Panc1 (cell line): Measurements from ENCODE around the gene ACTA2. TPM values are rescaled to one million over a fixed set of nuclear protein-coding genes. Genes with fewer than 3 reads are reported as not detected.

Source experiments
- ATAC-seq: fragments of 200-7000 bp; cut with Tn5 transposase; 2 replicates; pipeline ENCODE4 v1.9.1; 2020; ENCODE audit warnings: mild to moderate bottlenecking, moderate library complexity
- BruUV-seq: library from RNA; stranded (reverse); fragments of 400-500 nt; replicated peaks from 2 replicates; lab custom pipeline; 2021; lab: Mats Ljungman, UMichigan
- CTCF ChIA-PET: fragments of 300-600 bp; sonication (Branson Sonifier 250); formaldehyde crosslinking; loops from one replicate; lab custom pipeline; 2022; ENCODE audit warnings: antibody characterized with exemption; lab: Charles Lee
- POLR2A ChIA-PET: fragments of 300-600 bp; sonication (Branson Sonifier 250); formaldehyde crosslinking; loops from one replicate; lab custom pipeline; 2022; ENCODE audit warnings: antibody characterized with exemption; lab: Charles Lee
- DNase-seq: peaks from one replicate; pipeline ENCODE4 v3.0.0-alpha.2; 2010; ENCODE audit warnings: low read depth, low spot score
- H3K27ac ChIP-seq: 2 replicates; pipeline ENCODE4 v1.5.1; 2011; ENCODE audit warnings: mild to moderate bottlenecking, low read length, inconsistent platforms
- H3K27me3 ChIP-seq: fragments of 200-500 bp; sonication (Bioruptor generic); 2 replicates; pipeline ENCODE4 v1.6.0; 2014; ENCODE audit warnings: low read length, inconsistent platforms; ENCODE audit not compliant: control insufficient read depth, insufficient read depth
- H3K36me3 ChIP-seq: fragments of 200-500 bp; sonication (Bioruptor generic); 2 replicates; pipeline ENCODE4 v1.5.1; 2014; ENCODE audit warnings: inconsistent platforms, mild to moderate bottlenecking, low read length, moderate library complexity; ENCODE audit not compliant: control insufficient read depth, insufficient read depth
- H3K4me1 ChIP-seq: 2 replicates; pipeline ENCODE4 v1.5.1; 2011; ENCODE audit warnings: inconsistent platforms, mild to moderate bottlenecking, low read length, moderate library complexity; ENCODE audit not compliant: control insufficient read depth, insufficient read depth
- H3K4me3 ChIP-seq, 2 experiments: 2 replicates each; pipeline ENCODE4 v1.5.1; 2011 to 2012; ENCODE audit warnings: low read depth in 2 of 2, low read length in 2 of 2, mild to moderate bottlenecking in 2 of 2, inconsistent platforms in 1 of 2, moderate library complexity in 1 of 2
- H3K9me3 ChIP-seq: fragments of 200-500 bp; sonication (Bioruptor generic); 2 replicates; pipeline ENCODE4 v1.5.1; 2014; ENCODE audit warnings: low read depth, mild to moderate bottlenecking, inconsistent platforms, low read length, moderate library complexity; ENCODE audit not compliant: control insufficient read depth, insufficient read depth
- CTCF ChIP-seq: fragments of 450-650 bp; IDR thresholded peaks from 2 replicates; pipeline ENCODE4 v1.5.1; 2017; ENCODE audit warnings: mild to moderate bottlenecking
- POLR2AphosphoS5 ChIP-seq: IDR thresholded peaks from 2 replicates; pipeline ENCODE4 v1.6.1; 2012; ENCODE audit warnings: mild to moderate bottlenecking, low read depth, low read length, moderate library complexity
- REST ChIP-seq, 2 experiments: IDR thresholded peaks; 2 replicates each; pipeline ENCODE4 v1.6.1; 2011 to 2012; ENCODE audit warnings: low read depth in 2 of 2, control low read depth in 1 of 2, low read length in 1 of 2, mild to moderate bottlenecking in 1 of 2, moderate library complexity in 1 of 2; ENCODE audit not compliant: insufficient read depth in 1 of 2
- SIN3A ChIP-seq: IDR thresholded peaks from 2 replicates; pipeline ENCODE4 v1.6.1; 2012; ENCODE audit warnings: low read depth, mild to moderate bottlenecking, low read length, moderate library complexity, borderline replicate concordance; ENCODE audit not compliant: insufficient read depth
- TCF7L2 ChIP-seq: IDR thresholded peaks from 2 replicates; pipeline ENCODE4 v1.6.1; 2011; ENCODE audit warnings: mild to moderate bottlenecking, low read depth, low read length, inconsistent platforms
- in situ Hi-C: cut with HindIII; loops from 2 replicates; pipeline ENCODE4 v1.10.0; 2016; ENCODE audit warnings: low sequenced_read_pairs, low pct_unique_long_range_greater_than_20kb
- intact Hi-C: fragments of 100-400 bp; cut with micrococcal nuclease; formaldehyde crosslinking; loops from one replicate; pipeline ENCODE4 v1.10.0; 2022; ENCODE audit not compliant: unreplicated experiment
- total RNA-seq: library from RNA; stranded (reverse); gene quantifications from one replicate; pipeline ENCODE4 v1.2.1, GENCODE V29; 2021; ENCODE audit not compliant: unreplicated experiment

ACTA2 gene
- total RNA-seq, 1 experiment from 2014 or later, result 4.7 TPM

- Histone ChIP-seq H3K27me3 (no peaks in the 10 kb centered on the region), H3K4me1 (no peaks in the 10 kb centered on the region), H3K27ac (no peak overlapping the region), H3K4me3 (no peak overlapping the region), H3K9me3 (no peaks in the 10 kb centered on the region), H3K36me3 (no peaks in the 10 kb centered on the region)
- ATAC-seq (no peak), DNase-seq (no peak)
- BruUV-seq, result no TSS peak
- no peak for TF ChIP-seq TCF7L2
- no peak for TF ChIP-seq SIN3A
- no peak for TF ChIP-seq REST (IDR thresholded peaks at IDR 0.05; ENCODE audit: insufficient read depth in 1 of 2, low read depth in 2 of 2, low read length in 1 of 2)
- no peak for TF ChIP-seq POLR2AphosphoS5
- TF ChIP-seq CTCF, result no peak
- intact Hi-C loops, result no loop called here
- ChIA-PET POLR2A (no interaction called here), CTCF (interaction anchor here (0.6 kb wide), 1 partner anchor 143 kb away, joined by 4 read pairs; no protein-coding TSS in a partner anchor)
- in situ Hi-C loops, result no loop called here
Observed at GRCh38 chr10:88953662-88954061, 1.1 kb upstream of the ACTA2 start.

GRCh38 chr10:88949912-88950837 is 2.4 kb downstream of the ACTA2 start:
- POLR2A ChIA-PET, result no interaction called here
- no peak overlapping the region for H3K27ac ChIP-seq
- ATAC-seq (no peak), DNase-seq (no peak)
- BruUV-seq, result no TSS peak
- in situ Hi-C loops (no loop called here), intact Hi-C loops (no loop called here)
- no peak overlapping the region for H3K4me3 ChIP-seq
- H3K4me1 ChIP-seq, result no peaks in the 10 kb centered on the region
- CTCF ChIA-PET, result no interaction called here
- no peaks in the 10 kb centered on the region for H3K27me3 ChIP-seq
- H3K36me3 ChIP-seq, result no peaks in the 10 kb centered on the region
- TF ChIP-seq REST (IDR thresholded peaks at IDR 0.05; ENCODE audit: insufficient read depth in 1 of 2, low read depth in 2 of 2, low read length in 1 of 2) (no peak), CTCF (no peak)
- no peaks in the 10 kb centered on the region for H3K9me3 ChIP-seq
